Lung (tissue), 12 donors: ENCODE measurements around the gene NDUFS3. TPM values are rescaled to one million over a fixed set of nuclear protein-coding genes. Genes with fewer than 3 reads are reported as not detected.

ENCODE experiments used
- ATAC-seq: fragments of 200-7000 bp; cut with Tn5 transposase; one replicate; pipeline ENCODE4 v1.9.1; 2020; ENCODE audit warnings: moderate number of reproducible peaks; ENCODE audit not compliant: insufficient read depth, low FRiP score
- DNase-seq, 3 donors: peaks; one replicate each; pipeline ENCODE4 v3.0.0-alpha.2; 2013 to 2017
- H3K27ac ChIP-seq, 2 donors: one replicate each; pipeline ENCODE4 v1.5.1; 2013; ENCODE audit warnings: mild to moderate bottlenecking in 2 of 2, moderate library complexity in 2 of 2, control low read depth in 1 of 2, inconsistent platforms in 1 of 2, low read depth in 1 of 2, low read length in 1 of 2
- H3K27me3 ChIP-seq, 3 donors: one replicate each; pipeline ENCODE4 v1.5.1; 2013; ENCODE audit warnings: low read length in 2 of 3; ENCODE audit not compliant: control insufficient read depth in 3 of 3, insufficient read depth in 3 of 3
- H3K36me3 ChIP-seq, 4 donors: one replicate each; pipeline ENCODE4 v1.5.1; 2013; ENCODE audit warnings: low read length in 4 of 4, mild to moderate bottlenecking in 1 of 4, moderate library complexity in 1 of 4; ENCODE audit not compliant: control insufficient read depth in 4 of 4, insufficient read depth in 4 of 4
- H3K4me1 ChIP-seq, 5 donors: one replicate each; pipeline ENCODE4 v1.5.1; 2013; ENCODE audit warnings: low read length in 5 of 5, mild to moderate bottlenecking in 2 of 5, moderate library complexity in 1 of 5; ENCODE audit not compliant: control insufficient read depth in 5 of 5, insufficient read depth in 5 of 5
- H3K4me3 ChIP-seq: one replicate; pipeline ENCODE4 v1.5.1; 2013; ENCODE audit warnings: mild to moderate bottlenecking, control low read depth, moderate library complexity
- H3K9ac ChIP-seq, 2 donors: one replicate each; pipeline ENCODE4 v1.5.1; 2013; ENCODE audit warnings: low read length in 2 of 2, control low read depth in 1 of 2; ENCODE audit not compliant: insufficient read depth in 1 of 2
- H3K9me3 ChIP-seq, 4 donors: one replicate each; pipeline ENCODE4 v1.5.1; 2013; ENCODE audit warnings: low read length in 3 of 4, mild to moderate bottlenecking in 1 of 4, moderate library complexity in 1 of 4; ENCODE audit not compliant: control insufficient read depth in 4 of 4, insufficient read depth in 3 of 4
- WGBS, 2 donors: extraction: QIAGEN DNeasy Blood & Tissue Kit; methylation state at CpG; one replicate each; pipeline ENCODE4 v1.1.7; 2013; 5-methylcytosine and 5-hydroxymethylcytosine counted together
- polyA plus RNA-seq, 2 donors: library from polyadenylated mRNA; stranded (reverse); fragments of 200-250 nt; gene quantifications; one replicate each; pipeline ENCODE4 v1.2.1, GENCODE V29; 2013
- total RNA-seq, 2 donors: library from RNA; depleted of rRNA in 1 of 2; stranded (reverse); fragments of >200 nt in 1 of 2; gene quantifications; one replicate each; pipeline ENCODE4 v1.2.1, GENCODE V29; 2014 to 2021
- TF ChIP-seq, protein P1 (sequence below): IDR thresholded peaks from 2 replicates; pipeline ENCODE4 v1.5.1; 2012; ENCODE audit warnings: mild to moderate bottlenecking; ENCODE audit errors: control extremely low read depth, extremely low read depth
- donor health status: control.
- donor health status: control.
- donor health status: Bipolar disorder and iron deficiency.
- donor health status: healthy.
- donor health status: DM: yes; HTN: yes; CAD: no.

The NDUFS3 gene
- total and polyA plus RNA-seq, 4 donors: 32.2 to 168 (median 90.0) TPM

GRCh38 chr11:47589977-47590861, 11.3 kb downstream of the NDUFS3 start:
- Histone ChIP-seq H3K9me3 (peaks cover 0 to 4% (median 0%) of the 10 kb centered on the region in 4 donors), H3K4me1 (peaks cover 0 to 31% (median 5%) of the 10 kb centered on the region in 5 donors), H3K36me3 (peaks cover under 1 to 3% (median 1%) of the 10 kb centered on the region in 4 donors), H3K4me3 (peak overlapping the region; percentile 15), H3K9ac (no peak overlapping the region), H3K27ac (no peak overlapping the region), H3K27me3 (peaks cover 0 to 20% (median 12%) of the 10 kb centered on the region in 3 donors)
- DNase-seq (peak; percentile 62 to 77 (median 63)), ATAC-seq (no peak)
- TF ChIP-seq, protein P1, sequence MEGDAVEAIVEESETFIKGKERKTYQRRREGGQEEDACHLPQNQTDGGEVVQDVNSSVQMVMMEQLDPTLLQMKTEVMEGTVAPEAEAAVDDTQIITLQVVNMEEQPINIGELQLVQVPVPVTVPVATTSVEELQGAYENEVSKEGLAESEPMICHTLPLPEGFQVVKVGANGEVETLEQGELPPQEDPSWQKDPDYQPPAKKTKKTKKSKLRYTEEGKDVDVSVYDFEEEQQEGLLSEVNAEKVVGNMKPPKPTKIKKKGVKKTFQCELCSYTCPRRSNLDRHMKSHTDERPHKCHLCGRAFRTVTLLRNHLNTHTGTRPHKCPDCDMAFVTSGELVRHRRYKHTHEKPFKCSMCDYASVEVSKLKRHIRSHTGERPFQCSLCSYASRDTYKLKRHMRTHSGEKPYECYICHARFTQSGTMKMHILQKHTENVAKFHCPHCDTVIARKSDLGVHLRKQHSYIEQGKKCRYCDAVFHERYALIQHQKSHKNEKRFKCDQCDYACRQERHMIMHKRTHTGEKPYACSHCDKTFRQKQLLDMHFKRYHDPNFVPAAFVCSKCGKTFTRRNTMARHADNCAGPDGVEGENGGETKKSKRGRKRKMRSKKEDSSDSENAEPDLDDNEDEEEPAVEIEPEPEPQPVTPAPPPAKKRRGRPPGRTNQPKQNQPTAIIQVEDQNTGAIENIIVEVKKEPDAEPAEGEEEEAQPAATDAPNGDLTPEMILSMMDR: no peak
- 54 to 77% methylated on average over 111 to 122 of the region's 122 CpGs for WGBS, 2 donors

GRCh38 chr11:47591764-47592163, 12.9 kb downstream of the NDUFS3 start:
- Histone ChIP-seq H3K27ac (no peak overlapping the region), H3K9me3 (peaks cover 0 to 4% (median 0%) of the 10 kb centered on the region in 4 donors), H3K9ac (no peak overlapping the region), H3K4me3 (no peak overlapping the region), H3K4me1 (peaks cover 0 to 28% (median 5%) of the 10 kb centered on the region in 5 donors), H3K36me3 (peaks cover 0 to 3% (median 0%) of the 10 kb centered on the region in 4 donors), H3K27me3 (peaks cover 0 to 23% (median 12%) of the 10 kb centered on the region in 3 donors)
- 15 to 37% methylated on average over 7 of the region's 7 CpGs for WGBS, 2 donors
- DNase-seq: no peak
- ATAC-seq: no peak
- TF ChIP-seq, protein P1: no peak

DNA sequence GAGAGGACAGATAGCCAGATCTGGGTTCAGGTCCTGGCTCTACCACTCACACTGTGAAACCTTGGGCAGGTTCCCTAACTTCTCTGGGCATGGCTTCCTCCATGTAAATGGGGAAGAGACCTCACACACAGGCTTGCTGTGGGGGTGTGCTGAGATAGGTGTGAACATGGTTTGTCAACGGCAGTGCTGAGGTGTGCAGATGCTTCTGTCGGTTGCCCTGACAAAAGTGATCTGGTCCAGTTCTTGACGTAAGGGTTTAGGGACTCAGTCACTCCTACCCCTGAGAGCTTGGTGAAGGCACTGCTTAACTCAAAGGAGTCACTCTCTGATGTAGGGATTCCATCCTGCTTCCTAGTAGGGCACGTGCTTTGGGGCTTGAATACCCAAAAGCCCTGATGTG, 13.4 kb downstream of the NDUFS3 start:
- TF ChIP-seq, protein P1: no peak
- ATAC-seq (no peak), DNase-seq (no peak)
- Histone ChIP-seq H3K4me1 (peaks cover 0 to 24% (median 5%) of the 10 kb centered on the region in 5 donors), H3K9ac (no peak overlapping the region), H3K4me3 (no peak overlapping the region), H3K9me3 (peaks cover 0 to 4% (median 0%) of the 10 kb centered on the region in 4 donors), H3K27me3 (peaks cover 0 to 23% (median 12%) of the 10 kb centered on the region in 3 donors), H3K36me3 (peaks cover 0 to 3% (median 0%) of the 10 kb centered on the region in 4 donors), H3K27ac (no peak overlapping the region)
- WGBS, 2 donors: 34 to 64% methylated on average over 4 of the region's 4 CpGs
